ENCODE results near the gene PALMD.

Gene PALMD

DNA sequence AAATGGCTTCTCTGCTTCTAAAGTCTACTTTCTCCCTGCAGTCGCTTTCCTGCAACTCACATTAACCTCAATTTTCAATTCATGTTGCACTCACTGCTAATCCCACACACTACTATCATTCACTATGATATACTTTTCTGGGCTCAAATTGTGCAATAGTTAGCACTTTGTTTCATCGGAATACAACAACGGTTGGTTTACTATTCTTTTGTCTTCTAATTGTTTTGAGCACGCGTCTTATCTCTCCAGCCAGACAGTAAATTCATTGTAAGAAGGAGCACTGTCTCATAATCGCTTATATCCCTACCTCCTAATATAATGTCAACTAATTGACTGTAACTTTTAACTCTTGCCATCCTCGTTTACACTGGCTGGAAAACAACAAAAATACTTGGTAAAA, 3.9 kb upstream of the PALMD start:
- Histone ChIP-seq H3K4me3 (no peak overlapping the region), H3K27ac (no peak overlapping the region)
- no peak for DNase-seq (ENCODE audit: low spot score)
- no peak for TF ChIP-seq CTCF (IDR thresholded peaks at IDR 0.05)

DNA sequence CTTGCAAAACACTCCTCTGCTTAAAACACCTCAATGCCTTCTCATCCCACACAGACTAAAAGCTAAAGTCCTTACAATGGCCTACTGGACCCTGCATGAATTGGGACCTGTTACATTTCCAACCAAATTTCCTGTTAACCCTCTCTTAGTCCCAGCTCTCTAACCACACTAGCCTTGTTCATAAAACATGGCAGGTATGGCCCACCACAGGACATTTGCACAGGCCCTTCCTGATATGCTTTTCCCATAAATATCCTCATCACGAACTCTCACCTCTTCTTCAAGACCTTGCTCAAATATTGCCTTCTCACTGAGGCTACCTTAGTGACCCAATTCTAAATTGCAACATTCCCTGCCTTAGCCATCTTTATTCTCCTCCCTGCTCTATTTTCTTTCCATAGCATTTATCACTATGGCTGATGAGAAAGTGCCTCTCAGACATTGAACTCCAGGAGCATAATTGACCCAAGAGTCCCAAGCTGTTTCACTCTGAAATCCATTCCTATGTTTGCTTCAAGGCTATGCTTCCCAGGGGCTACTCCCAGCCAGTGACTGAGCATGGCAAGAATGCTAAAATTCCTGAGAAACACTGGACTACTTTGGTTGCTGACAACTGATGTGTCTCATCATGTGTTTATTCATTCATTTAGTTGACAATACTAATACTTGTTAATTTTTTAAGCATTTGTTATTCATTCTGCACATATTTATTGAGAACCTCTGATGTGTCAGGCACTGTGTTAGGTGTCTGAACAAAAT, 2.7 kb upstream of the PALMD start:
- Histone ChIP-seq H3K4me3 (no peak overlapping the region), H3K27ac (peak overlapping the region in 1 of 2 donors; percentile 21)
- TF ChIP-seq CTCF (IDR thresholded peaks at IDR 0.05) = no peak
- DNase-seq (ENCODE audit: low spot score) = no peak

- H3K27ac ChIP-seq = peak overlapping the region in 1 of 2 donors; percentile 72
- DNase-seq (ENCODE audit: low spot score) = no peak
- no peak overlapping the region for H3K4me3 ChIP-seq
- no peak for TF ChIP-seq CTCF (IDR thresholded peaks at IDR 0.05)
These were observed 1.5 kb upstream of the PALMD start for GRCh38 chr1:99644279-99645004.

DNA sequence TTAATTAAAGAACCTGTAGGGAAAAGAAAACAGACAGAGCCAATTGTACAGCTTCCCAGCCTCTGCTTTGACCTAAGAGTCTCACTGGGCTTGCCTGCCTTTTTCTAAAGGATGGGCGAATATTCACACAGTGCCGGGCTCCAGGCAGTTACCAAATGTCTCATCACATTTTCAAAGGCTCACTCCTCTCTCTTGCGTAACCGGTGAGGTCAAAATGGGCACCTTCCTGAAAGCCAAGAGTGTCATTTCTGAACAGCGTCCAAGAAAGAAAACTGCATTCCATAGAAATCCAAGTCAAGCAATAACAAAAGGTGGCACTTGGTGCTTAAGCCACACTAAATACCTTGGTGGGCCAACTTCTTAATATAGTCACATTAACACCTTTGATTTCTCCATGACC, 710 bp upstream of the PALMD start:
- no peak for TF ChIP-seq CTCF (IDR thresholded peaks at IDR 0.05)
- no peak for DNase-seq (ENCODE audit: low spot score)

GRCh38 chr1:99646868-99647267, 955 bp downstream of the PALMD start:
- Histone ChIP-seq H3K4me3 (peak overlapping the region; percentile 60), H3K27ac (peak overlapping the region in 1 of 2 donors; percentile 3)
- no peak for TF ChIP-seq CTCF (IDR thresholded peaks at IDR 0.05)
- no peak for DNase-seq (ENCODE audit: low spot score)

More for the DNA sequence above, 710 bp upstream of the PALMD start:
- H3K27ac ChIP-seq = peak overlapping the region in 1 of 2 donors; percentile 72
- peak overlapping the region; percentile 60 for H3K4me3 ChIP-seq

DNA sequence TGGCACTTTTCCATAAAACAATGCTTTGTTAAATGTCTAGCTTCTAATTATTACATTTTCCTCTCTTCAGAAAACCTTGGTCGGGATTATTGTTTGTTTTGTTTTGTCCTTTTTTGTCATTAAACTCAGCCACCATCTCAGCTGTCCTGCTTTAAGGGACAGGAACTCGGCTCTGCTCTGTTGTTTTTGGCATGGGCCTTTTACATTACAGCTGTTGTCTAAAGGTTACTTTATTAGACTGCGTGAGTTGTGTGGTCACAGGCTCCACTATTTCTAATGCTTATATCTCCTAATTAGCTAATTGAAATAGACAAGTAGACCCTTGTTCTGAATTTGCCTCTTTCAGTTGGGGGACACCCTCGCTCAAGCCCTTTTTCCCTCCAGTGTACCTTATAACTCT, 1.6 kb downstream of the PALMD start:
- Histone ChIP-seq H3K4me3 (peak overlapping the region; percentile 60), H3K27ac (peak overlapping the region in 1 of 2 donors; percentile 14)
- no peak for TF ChIP-seq CTCF (IDR thresholded peaks at IDR 0.05)
- no peak for DNase-seq (ENCODE audit: low spot score)

All from coronary artery (tissue), 2 donors.